IMR-90 (cell line): ENCODE measurements around the gene FAM32A. TPM values are rescaled to one million over a fixed set of nuclear protein-coding genes. Genes with fewer than 3 reads are reported as not detected.

Source experiments
- ATAC-seq: fragments of 200-7000 bp; cut with Tn5 transposase; 2 replicates; pipeline ENCODE4 v1.9.1; 2020; ENCODE audit warnings: low read depth, mild to moderate bottlenecking, moderate library complexity
- BruUV-seq: library from RNA; stranded (reverse); fragments of 400-500 nt; replicated peaks from 2 replicates; lab custom pipeline; 2021; lab: Mats Ljungman, UMichigan
- CTCF ChIA-PET: fragments of 300-600 bp; formaldehyde crosslinking; extraction: SDS; loops from one replicate; lab custom pipeline; 2021; ENCODE audit warnings: antibody characterized with exemption; lab: Yijun Ruan, JAX
- POLR2A ChIA-PET: fragments of 300-600 bp; sonication (Branson Sonifier 250); formaldehyde crosslinking; loops from one replicate; lab custom pipeline; 2022; ENCODE audit warnings: antibody characterized with exemption; ENCODE audit not compliant: unreplicated experiment; lab: Charles Lee
- DNase-seq: peaks from one replicate; pipeline ENCODE4 v3.0.0; 2013
- H2AFZ ChIP-seq: replicated peaks from 2 replicates; pipeline ENCODE3; 2013; ENCODE audit warnings: low read length, mild to moderate bottlenecking; ENCODE audit not compliant: poor library complexity
- H2AK5ac ChIP-seq: 2 replicates; pipeline ENCODE4 v1.6.1; 2013; ENCODE audit warnings: low read depth, low read length, inconsistent platforms
- H2AK9ac ChIP-seq: replicated peaks from 2 replicates; pipeline ENCODE3; 2013; ENCODE audit warnings: mild to moderate bottlenecking, low read depth, low read length, moderate library complexity; ENCODE audit not compliant: poor library complexity
- H2BK120ac ChIP-seq: 2 replicates; pipeline ENCODE4 v1.6.1; 2013; ENCODE audit warnings: low read depth, low read length, inconsistent platforms
- H2BK15ac ChIP-seq: 3 replicates; pipeline ENCODE4 v1.6.1; 2013; ENCODE audit warnings: low read depth, low read length, inconsistent platforms
- H2BK20ac ChIP-seq: 2 replicates; pipeline ENCODE4 v1.6.1; 2013; ENCODE audit warnings: low read depth, mild to moderate bottlenecking, inconsistent platforms, low read length, moderate library complexity
- H2BK5ac ChIP-seq: 2 replicates; pipeline ENCODE4 v1.6.1; 2013; ENCODE audit warnings: mild to moderate bottlenecking, low read depth, low read length, inconsistent platforms; ENCODE audit not compliant: poor library complexity, severe bottlenecking
- H3K14ac ChIP-seq: replicated peaks from 2 replicates; pipeline ENCODE4 v1.6.1; 2013; ENCODE audit warnings: low read depth, low read length, inconsistent platforms
- H3K18ac ChIP-seq: 2 replicates; pipeline ENCODE4 v1.6.1; 2013; ENCODE audit warnings: low read depth, low read length, control low read depth
- H3K23ac ChIP-seq: 2 replicates; pipeline ENCODE4 v1.6.1; 2013; ENCODE audit warnings: low read depth, low read length, inconsistent platforms
- H3K27ac ChIP-seq: 2 replicates; pipeline ENCODE4 v1.5.1; 2013; ENCODE audit warnings: mild to moderate bottlenecking, control low read depth, low read length; ENCODE audit not compliant: insufficient read depth
- H3K27me3 ChIP-seq: 2 replicates; pipeline ENCODE4 v1.6.1; 2013; ENCODE audit warnings: low read length; ENCODE audit not compliant: control insufficient read depth, insufficient read depth
- H3K36me3 ChIP-seq: 2 replicates; pipeline ENCODE4 v1.6.1; 2013; ENCODE audit warnings: low read length, mixed read lengths; ENCODE audit not compliant: control insufficient read depth, insufficient read depth
- H3K4ac ChIP-seq: 2 replicates; pipeline ENCODE4 v1.6.1; 2013; ENCODE audit warnings: low read depth, low read length, inconsistent platforms
- H3K4me1 ChIP-seq: 2 replicates; pipeline ENCODE4 v1.6.1; 2013; ENCODE audit warnings: low read length, mixed read lengths; ENCODE audit not compliant: control insufficient read depth, insufficient read depth
- H3K4me2 ChIP-seq: 2 replicates; pipeline ENCODE4 v1.6.1; 2013; ENCODE audit warnings: low read depth, mild to moderate bottlenecking, control low read depth, low read length, moderate library complexity
- H3K4me3 ChIP-seq: 2 replicates; pipeline ENCODE4 v1.5.1; 2013; ENCODE audit warnings: low read depth, mild to moderate bottlenecking, control low read depth, low read length, moderate library complexity; ENCODE audit not compliant: insufficient read depth
- H3K56ac ChIP-seq: 2 replicates; pipeline ENCODE4 v1.6.1; 2013; ENCODE audit warnings: low read length, inconsistent platforms; ENCODE audit not compliant: insufficient read depth; ENCODE audit errors: extremely low read depth
- H3K79me1 ChIP-seq, 2 experiments: 2 replicates each; pipeline ENCODE4 v1.6.1; 2013; ENCODE audit warnings: low read length in 2 of 2, inconsistent platforms in 1 of 2, low read depth in 1 of 2
- H3K9ac ChIP-seq: 2 replicates; pipeline ENCODE4 v1.6.1; 2013; ENCODE audit warnings: low read depth, low read length, control low read depth
- H3K9me1 ChIP-seq: 2 replicates; pipeline ENCODE4 v1.6.1; 2013; ENCODE audit warnings: low read length, inconsistent platforms; ENCODE audit not compliant: insufficient read depth
- H3K9me3 ChIP-seq: 2 replicates; pipeline ENCODE4 v1.6.1; 2013; ENCODE audit warnings: low read length; ENCODE audit not compliant: control insufficient read depth, insufficient read depth
- H4K20me1 ChIP-seq: 2 replicates; pipeline ENCODE4 v1.6.1; 2013; ENCODE audit warnings: low read length, inconsistent platforms; ENCODE audit not compliant: insufficient read depth
- H4K5ac ChIP-seq: 2 replicates; pipeline ENCODE4 v1.6.1; 2013; ENCODE audit warnings: mild to moderate bottlenecking, low read depth, low read length, control low read depth
- H4K8ac ChIP-seq, 2 experiments: 2 replicates each; pipeline ENCODE4 v1.6.1; 2013; ENCODE audit warnings: low read depth in 2 of 2, low read length in 2 of 2, control low read depth in 1 of 2, inconsistent platforms in 1 of 2
- H4K91ac ChIP-seq: 2 replicates; pipeline ENCODE4 v1.6.1; 2013; ENCODE audit warnings: low read depth, low read length, inconsistent platforms; ENCODE audit not compliant: insufficient read depth
- CHD1 ChIP-seq: IDR thresholded peaks from 2 replicates; pipeline ENCODE4 v1.6.1; 2012; ENCODE audit warnings: low read depth, low read length, improper control_type of control experiment
- MAFK ChIP-seq: IDR thresholded peaks from 2 replicates; pipeline ENCODE4 v1.6.1; 2012; ENCODE audit warnings: low read depth, low read length, improper control_type of control experiment
- MAZ ChIP-seq: IDR thresholded peaks from 2 replicates; pipeline ENCODE4 v1.6.1; 2012; ENCODE audit warnings: low read depth, mild to moderate bottlenecking, low read length, improper control_type of control experiment, moderate library complexity, borderline replicate concordance
- MXI1 ChIP-seq: IDR thresholded peaks from 2 replicates; pipeline ENCODE4 v1.6.1; 2012; ENCODE audit warnings: low read depth, mild to moderate bottlenecking, low read length, moderate library complexity, borderline replicate concordance
- RFX5 ChIP-seq: IDR thresholded peaks from 2 replicates; pipeline ENCODE4 v1.8.0; 2012; ENCODE audit warnings: low read depth, mild to moderate bottlenecking, low read length, moderate library complexity
- WGBS, 2 experiments: methylation state at CpG; one replicate each; pipeline versions ENCODE4 v1.1.5 to v1.1.7; 2013; ENCODE audit warnings: missing lambda C conversion rate in 2 of 2; ENCODE audit not compliant: insufficient read length in 1 of 2; ENCODE audit errors: extremely low coverage in 2 of 2; 5-methylcytosine and 5-hydroxymethylcytosine counted together
- dilution Hi-C: fragments of 300-500 bp; cut with HindIII; formaldehyde crosslinking; loops from one replicate; pipeline ENCODE4 v1.14.3; 2018; ENCODE audit warnings: low sequenced_read_pairs; ENCODE audit not compliant: unreplicated experiment
- in situ Hi-C: fragments of 300-500 bp; cut with MboI; formaldehyde crosslinking; loops from 3 replicates; pipeline ENCODE4 v1.14.3; 2019; ENCODE audit warnings: low sequenced_read_pairs, inconsistent platforms, mixed read lengths
- intact Hi-C: fragments of 100-400 bp; cut with micrococcal nuclease; formaldehyde crosslinking; loops from 2 replicates; pipeline ENCODE4 v1.10.0; 2022
- polyA plus RNA-seq, 3 experiments: library from polyadenylated mRNA; depleted of rRNA; stranded (reverse); fragments of >200 nt; gene quantifications; 2 replicates each; pipeline ENCODE4 v1.2.3, GENCODE V29; 2012; ENCODE audit warnings: low replicate concordance in 1 of 3
- total RNA-seq: library from RNA; depleted of rRNA; stranded (reverse); fragments of >200 nt; gene quantifications from 2 replicates; pipeline ENCODE4 v1.2.3, GENCODE V29; 2012

FAM32A gene
- total and polyA plus RNA-seq, 2 of the 4 experiments (the other 2 are of a cell fraction) = 99.5 to 130 TPM

GRCh38 chr19:16188521-16188920 is 3.3 kb downstream of the FAM32A start (continued):
- TF ChIP-seq MXI1 (no peak), CHD1 (no peak)

- H3K4me1 ChIP-seq = no peaks in the 10 kb centered on the region
- H3K36me3 ChIP-seq = peaks cover 35% of the 10 kb centered on the region
- no peak overlapping the region for H4K5ac ChIP-seq
- no peak overlapping the region for H2AK9ac ChIP-seq
- H3K4ac ChIP-seq = no peak overlapping the region
- no TSS peak for BruUV-seq
- H3K27ac ChIP-seq = no peak overlapping the region
- H3K79me1 ChIP-seq = peaks cover 15 to 48% of the 10 kb centered on the region in 2 experiments
- no peak overlapping the region for H4K8ac ChIP-seq
- no peak overlapping the region for H3K14ac ChIP-seq
- dilution Hi-C loops = no loop called here
- no peak for TF ChIP-seq MAZ
- no peak for TF ChIP-seq MAFK
- no peak for TF ChIP-seq RFX5
- ChIA-PET POLR2A (no interaction called here), CTCF (no interaction called here)
- no peak overlapping the region for H3K9ac ChIP-seq
- WGBS, 2 experiments = 100% methylated on average over 2 of the region's 6 CpGs; no CpG with 5 or more reads in 1 of the 2 experiments
- no peak overlapping the region for H2BK20ac ChIP-seq
- H3K9me1 ChIP-seq = peaks cover 7% of the 10 kb centered on the region; the same call in 1 of the 2 replicates
- no peak overlapping the region for H3K4me3 ChIP-seq
- H2AFZ ChIP-seq = no peak overlapping the region
- no peak overlapping the region for H3K18ac ChIP-seq
- H3K23ac ChIP-seq = no peak overlapping the region
- H3K4me2 ChIP-seq = no peak overlapping the region
- no peak overlapping the region for H2BK15ac ChIP-seq
- H2BK120ac ChIP-seq = no peak overlapping the region
- H2AK5ac ChIP-seq = no peak overlapping the region
- no peak overlapping the region for H4K91ac ChIP-seq
- H3K27me3 ChIP-seq = no peaks in the 10 kb centered on the region
- no peak overlapping the region for H2BK5ac ChIP-seq
- in situ Hi-C loops = loop anchor here (25.0 kb wide), 4 partner anchors 353 to 1078 kb away; partner anchors contain the start of genes AKAP8L, CYP4F3 and SYDE1
- intact Hi-C loops = no loop called here
- no peaks in the 10 kb centered on the region for H3K9me3 ChIP-seq
- DNase-seq (no peak), ATAC-seq (no peak)
- peaks cover 6% of the 10 kb centered on the region; the same call in 1 of the 2 replicates for H4K20me1 ChIP-seq
- H3K56ac ChIP-seq = no peak overlapping the region
Observed at GRCh38 chr19:16190198-16190597, 5.0 kb downstream of the FAM32A start.
